Measurements from ENCODE around the gene HES5. TPM values are rescaled to one million over a fixed set of nuclear protein-coding genes. Genes with fewer than 3 reads are reported as not detected.

The HES5 gene
- total RNA-seq, 2 experiments from 2014 or later: not detected

GRCh38 chr1:2495026-2495425 lies 35.0 kb downstream of the HES5 start:
- POLR2A ChIA-PET: interaction anchor here (1.2 kb wide), 1 partner anchor 11 kb away, joined by 4 read pairs; no protein-coding TSS in a partner anchor
- no peak overlapping the region for H3K4me3 Mint-ChIP-seq
- CTCF ChIA-PET: no interaction called here
- H3K27me3 Mint-ChIP-seq: no peaks in the 10 kb centered on the region
- ATAC-seq: no peak
- H3K9me3 Mint-ChIP-seq: no peaks in the 10 kb centered on the region
- TF ChIP-seq CTCF (IDR thresholded peaks at IDR 0.05): no peak
- intact Hi-C loops (cut with micrococcal nuclease): no loop called here
- DNase-seq: no peak
- peaks cover 40% of the 10 kb centered on the region for H3K4me1 Mint-ChIP-seq (ENCODE audit: low read depth)
- H3K27ac Mint-ChIP-seq: no peak overlapping the region
- no peaks in the 10 kb centered on the region for H3K36me3 Mint-ChIP-seq (ENCODE audit: low read depth)

GRCh38 chr1:2494323-2494693 lies 35.8 kb downstream of the HES5 start:
- no peak for TF ChIP-seq CTCF (IDR thresholded peaks at IDR 0.05)
- H3K27ac Mint-ChIP-seq: no peak overlapping the region

GRCh38 chr1:2493691-2494322 lies 36.3 kb downstream of the HES5 start:
- Mint-ChIP-seq H3K4me3 (no peak overlapping the region), H3K9me3 (peaks cover 4% of the 10 kb centered on the region), H3K27ac (peak overlapping the region; percentile 57), H3K27me3 (no peaks in the 10 kb centered on the region), H3K36me3 (ENCODE audit: low read depth) (no peaks in the 10 kb centered on the region), H3K4me1 (ENCODE audit: low read depth) (peaks cover 29% of the 10 kb centered on the region)
- POLR2A ChIA-PET: interaction anchor here (1.1 to 1.2 kb wide), 3 partner anchors 9 to 92 kb away, joined by 3 to 4 read pairs (median 3); no protein-coding TSS in a partner anchor
- ATAC-seq (peak; percentile 49), DNase-seq (peak; percentile 36)
- TF ChIP-seq CTCF (IDR thresholded peaks at IDR 0.05): no peak
- CTCF ChIA-PET: interaction anchor here (0.9 kb wide), 1 partner anchor 79 kb away, joined by 3 read pairs; no protein-coding TSS in a partner anchor
- intact Hi-C loops (cut with micrococcal nuclease): no loop called here

More at GRCh38 chr1:2494323-2494693, 35.8 kb downstream of the HES5 start:
- Mint-ChIP-seq H3K4me3 (no peak overlapping the region), H3K9me3 (no peaks in the 10 kb centered on the region), H3K36me3 (ENCODE audit: low read depth) (no peaks in the 10 kb centered on the region), H3K4me1 (ENCODE audit: low read depth) (peaks cover 33% of the 10 kb centered on the region), H3K27me3 (no peaks in the 10 kb centered on the region)
- ATAC-seq: no peak
- DNase-seq: peak; percentile 33
- intact Hi-C loops (cut with micrococcal nuclease): no loop called here
- POLR2A ChIA-PET: interaction anchor here (1.1 to 1.2 kb wide), 3 partner anchors 8 to 50 kb away, joined by 3 to 4 read pairs (median 3); no protein-coding TSS in a partner anchor
- CTCF ChIA-PET: interaction anchor here (0.9 kb wide), 1 partner anchor 79 kb away, joined by 3 read pairs; no protein-coding TSS in a partner anchor

GRCh38 chr1:2493218-2493617 lies 36.8 kb downstream of the HES5 start:
- no peak for TF ChIP-seq CTCF (IDR thresholded peaks at IDR 0.05)
- Mint-ChIP-seq H3K36me3 (ENCODE audit: low read depth) (no peaks in the 10 kb centered on the region), H3K27me3 (no peaks in the 10 kb centered on the region), H3K4me1 (ENCODE audit: low read depth) (peaks cover 29% of the 10 kb centered on the region), H3K4me3 (no peak overlapping the region), H3K9me3 (peaks cover 6% of the 10 kb centered on the region), H3K27ac (no peak overlapping the region)
- ChIA-PET CTCF (no interaction called here), POLR2A (interaction anchor here (1.1 to 1.2 kb wide), 2 partner anchors 9 to 92 kb away, joined by 3 to 4 read pairs; no protein-coding TSS in a partner anchor)
- no peak for ATAC-seq
- intact Hi-C loops (cut with micrococcal nuclease): no loop called here
- no peak for DNase-seq

- CTCF ChIA-PET: no interaction called here
- H3K27me3 Mint-ChIP-seq: no peaks in the 10 kb centered on the region
These were observed 38.0 kb downstream of the HES5 start for GRCh38 chr1:2492091-2492490.

More at GRCh38 chr1:2492091-2492490, 38.0 kb downstream of the HES5 start:
- POLR2A ChIA-PET: interaction anchor here (1.4 kb wide), 1 partner anchor 64 kb away, joined by 4 read pairs; the partner anchor contains the start of gene TNFRSF14
- ATAC-seq: no peak
- peaks cover 8% of the 10 kb centered on the region for H3K9me3 Mint-ChIP-seq
- DNase-seq: no peak
- no peak for TF ChIP-seq CTCF (IDR thresholded peaks at IDR 0.05)
- peaks cover 27% of the 10 kb centered on the region for H3K4me1 Mint-ChIP-seq (ENCODE audit: low read depth)
- intact Hi-C loops (cut with micrococcal nuclease): no loop called here
- H3K4me3 Mint-ChIP-seq: no peak overlapping the region
- H3K27ac Mint-ChIP-seq: no peak overlapping the region
- no peaks in the 10 kb centered on the region for H3K36me3 Mint-ChIP-seq (ENCODE audit: low read depth)
